ENCODE results near the gene ZFYVE26.

DNA sequence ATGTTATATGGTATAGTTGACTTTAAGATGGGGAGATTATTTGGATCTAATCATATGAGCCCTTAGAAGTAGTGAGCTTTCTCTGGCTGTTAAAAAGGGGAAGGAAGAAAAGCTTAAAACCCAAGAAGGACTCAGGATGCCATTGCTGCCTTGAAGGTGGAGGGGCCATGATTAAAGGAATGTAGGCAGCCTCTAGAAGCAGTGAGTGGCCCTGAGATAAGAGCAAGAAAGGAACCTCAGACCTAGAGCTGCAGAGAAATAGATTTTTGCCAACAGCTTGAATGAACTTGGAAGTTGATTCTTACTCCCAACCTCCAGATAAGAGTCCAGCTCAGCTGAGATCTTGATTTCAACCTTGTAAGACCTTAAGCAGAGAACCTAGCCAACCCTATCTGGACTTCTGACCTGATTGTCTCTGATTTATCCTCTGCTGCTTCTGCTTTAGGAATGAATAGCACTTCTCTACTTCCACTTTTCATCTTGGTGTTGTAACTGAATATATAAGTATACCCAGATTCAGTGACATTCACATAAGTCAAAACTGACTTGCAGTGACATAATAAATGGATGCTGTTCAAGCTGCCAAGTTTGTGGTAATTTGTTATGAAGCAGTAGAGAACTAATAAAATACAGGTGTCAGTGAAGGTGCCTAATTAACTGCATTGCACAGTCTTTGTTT, 36.7 kb upstream of the ZFYVE26 start:
- TF ChIP-seq TAF1 (IDR thresholded peaks at IDR 0.05; ENCODE audit: borderline replicate concordance, low read depth, low read length) (no peak), POLR2A (IDR thresholded peaks at IDR 0.05; ENCODE audit: low read depth, low read length) (no peak)

Data from GM12892 (cell line).